ENCODE data around the gene ATG13.

- TF ChIP-seq POLR2A (IDR thresholded peaks at IDR 0.05) (no peak), CTCF (IDR thresholded peaks at IDR 0.05) (no peak)
These were observed 62.9 kb downstream of the ATG13 start for GRCh38 chr11:46680164-46680760.

Measured in right lobe of liver (tissue), 4 donors.